HG03354 (cell line): ENCODE data around the gene ITFG1.
"Not testable (repeated sequence)": the region's sequence is repeated elsewhere in the genome, so short reads cannot be mapped to it uniquely, and the experiment has no call there.

Source experiments
- ATAC-seq: cut with Tn5 transposase; IDR thresholded peaks from one replicate; pipeline ENCODE4 v1.9.1; 2021; ENCODE audit warnings: mild to moderate bottlenecking; ENCODE audit not compliant: unreplicated experiment, poor library complexity, severe bottlenecking

ITFG1 gene

GRCh38 chr16:47349029-47349428, 111.8 kb downstream of the ITFG1 start:
- not testable (repeated sequence) for ATAC-seq

GRCh38 chr16:47347021-47347696, 113.7 kb downstream of the ITFG1 start:
- not testable (repeated sequence) for ATAC-seq

- no peak for ATAC-seq
Measured at GRCh38 chr16:47342055-47342454, 118.8 kb downstream of the ITFG1 start.

GRCh38 chr16:47330562-47330961, 130.3 kb downstream of the ITFG1 start:
- peak; percentile 44 for ATAC-seq

GRCh38 chr16:47324309-47324708, 136.6 kb downstream of the ITFG1 start:
- ATAC-seq, result not testable (repeated sequence)

GRCh38 chr16:47323241-47323640, 137.6 kb downstream of the ITFG1 start:
- no peak for ATAC-seq

GRCh38 chr16:47320546-47321310, 140.1 kb downstream of the ITFG1 start:
- ATAC-seq, result no peak

DNA sequence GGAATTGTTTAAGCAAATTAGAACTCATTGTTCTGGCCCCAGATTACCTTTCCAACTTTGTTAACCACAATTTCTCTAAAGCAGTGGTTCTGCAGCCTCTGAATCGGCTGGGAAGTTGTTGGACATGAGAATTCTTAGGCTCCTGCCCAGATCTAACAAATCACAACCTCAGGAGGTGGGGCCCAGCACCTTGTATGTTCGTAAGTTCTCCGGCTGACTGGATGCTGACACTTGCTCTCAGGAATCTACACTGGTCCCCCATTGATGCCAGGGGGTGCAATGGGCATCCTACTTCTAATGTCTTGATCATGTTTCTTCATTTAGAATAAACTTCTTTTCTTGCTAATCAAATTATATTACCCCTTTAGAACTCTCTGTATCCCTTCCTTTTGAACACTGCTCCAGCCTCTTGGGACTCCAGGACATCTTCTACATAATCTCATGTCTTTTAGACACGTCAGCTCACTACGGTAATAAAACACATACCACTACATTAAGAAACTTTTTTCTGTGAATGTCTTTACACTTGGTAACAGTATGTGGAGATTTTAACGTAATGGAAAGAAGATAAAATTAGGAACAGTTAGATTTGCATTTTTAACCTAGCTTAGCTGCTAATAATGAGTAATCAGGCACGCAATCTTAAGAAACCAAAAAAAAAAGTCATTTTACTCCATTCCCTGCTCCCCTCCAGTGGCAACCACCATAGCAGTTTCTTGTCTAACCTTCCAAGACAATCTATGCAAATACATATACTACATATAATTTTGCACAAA, 143.2 kb downstream of the ITFG1 start:
- ATAC-seq, result peak; percentile 47

DNA sequence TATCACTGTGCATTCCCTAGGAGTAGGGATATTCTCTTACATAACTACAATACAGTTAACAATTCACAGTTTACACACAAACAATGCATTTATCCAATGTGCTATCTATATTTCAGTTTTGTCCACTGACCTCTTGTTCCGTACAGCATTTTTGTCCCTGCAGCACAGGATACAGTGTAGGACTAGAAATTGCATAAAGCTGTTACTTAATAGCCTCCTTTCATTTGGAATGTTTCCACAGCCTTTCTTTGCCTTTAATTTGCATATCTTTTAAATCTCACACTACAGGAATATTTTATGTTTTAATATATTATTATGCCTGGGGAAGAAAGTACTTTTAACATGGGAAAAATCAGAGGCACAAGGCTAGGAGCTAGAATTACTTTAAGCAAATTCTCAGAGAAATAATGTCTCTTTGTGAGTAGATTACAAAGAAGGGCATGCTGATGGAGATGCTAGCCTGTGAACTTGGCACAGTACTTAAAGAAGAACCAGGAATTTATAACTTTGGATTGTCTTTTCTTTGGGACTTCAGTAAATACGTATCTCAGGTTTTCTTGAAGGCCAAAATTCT, 144.3 kb downstream of the ITFG1 start:
- no peak for ATAC-seq

GRCh38 chr16:47311738-47312505, 148.9 kb downstream of the ITFG1 start:
- no peak for ATAC-seq

- peak; percentile 78 for ATAC-seq
Measured at GRCh38 chr16:47310792-47311211, 150.1 kb downstream of the ITFG1 start.

- no peak for ATAC-seq
Measured at GRCh38 chr16:47309581-47310312, 151.1 kb downstream of the ITFG1 start.

DNA sequence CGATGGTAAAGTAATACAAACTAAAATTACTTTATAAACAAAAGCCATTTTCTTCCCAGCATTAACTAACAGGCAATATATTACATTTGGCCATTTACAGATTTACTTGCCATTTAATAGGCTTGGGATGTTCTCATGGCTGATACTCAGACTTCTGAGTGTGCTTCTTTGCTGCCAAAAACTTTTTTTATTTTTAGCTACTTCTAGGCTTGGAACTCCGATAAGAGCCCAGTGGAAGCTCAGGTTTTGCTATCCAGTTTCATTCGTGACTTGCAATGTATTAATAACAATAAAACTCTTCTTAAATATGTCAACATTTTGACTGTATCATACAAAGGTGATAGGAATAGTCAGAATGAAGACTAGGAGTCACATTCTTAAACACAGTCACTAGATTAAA, 152.3 kb downstream of the ITFG1 start:
- no peak for ATAC-seq

DNA sequence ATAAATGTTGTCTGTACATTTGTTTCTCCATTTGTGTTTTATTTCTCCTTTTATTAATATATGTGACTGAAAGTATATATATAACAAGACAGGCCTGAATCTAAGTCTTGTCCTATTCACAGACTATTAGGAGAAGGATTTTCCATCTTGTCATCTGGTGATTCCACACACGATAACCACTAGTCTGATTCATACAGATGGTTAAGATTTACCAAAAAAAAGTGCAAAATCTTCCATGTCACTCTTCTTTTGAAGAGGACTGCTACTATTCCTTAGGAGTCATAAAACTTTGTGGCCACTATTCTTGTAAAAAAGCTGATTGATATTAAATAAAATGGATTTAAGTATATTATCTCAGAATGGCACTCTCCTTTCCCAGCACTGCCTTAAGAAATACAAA, 156.3 kb downstream of the ITFG1 start:
- ATAC-seq, result no peak

- no peak for ATAC-seq
Measured at GRCh38 chr16:47299587-47299986, 161.3 kb downstream of the ITFG1 start.

GRCh38 chr16:47284999-47285398, 175.9 kb downstream of the ITFG1 start:
- no peak for ATAC-seq

DNA sequence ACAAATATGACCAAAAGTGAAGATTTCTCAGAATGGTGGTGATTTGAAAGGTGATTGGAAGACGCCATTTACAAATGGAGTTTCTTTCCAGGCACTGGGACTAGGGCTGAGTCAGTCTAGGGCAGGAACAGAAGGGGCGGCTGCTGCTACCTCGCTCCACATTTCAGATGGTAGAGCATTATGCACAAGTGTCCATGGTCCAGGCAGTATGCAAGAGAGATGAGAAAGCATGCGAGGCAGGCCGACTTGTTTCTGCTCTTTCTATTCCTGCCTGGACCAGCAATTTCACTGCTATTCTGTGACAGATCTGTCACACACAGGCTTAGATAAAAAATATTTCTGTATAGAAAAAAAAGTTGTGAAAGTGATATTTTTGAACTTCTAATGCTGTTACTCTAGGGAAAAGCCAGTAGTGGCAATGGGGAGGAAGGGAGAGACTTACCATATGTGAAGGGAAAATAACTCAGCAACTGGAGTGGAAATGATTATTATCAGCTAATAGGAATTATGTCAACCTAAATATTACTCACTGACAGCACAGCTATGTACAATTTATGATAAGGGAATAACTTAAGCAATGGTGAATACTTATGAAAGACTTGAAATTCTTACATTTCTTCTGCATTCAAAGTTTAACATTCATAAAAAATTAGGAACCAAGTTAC, 182.4 kb downstream of the ITFG1 start:
- ATAC-seq, result no peak

GRCh38 chr16:47276522-47276921, 184.3 kb downstream of the ITFG1 start:
- ATAC-seq, result no peak
